HepG2 (cell line): Measurements from ENCODE around the gene CTCF. TPM values are rescaled to one million over a fixed set of nuclear protein-coding genes. Genes with fewer than 3 reads are reported as not detected.

Experiments used
- CBX5 ChIP-seq: sonication (generic); formaldehyde crosslinking; IDR thresholded peaks from 2 replicates; pipeline ENCODE4 v1.4.0; 2020; ENCODE audit warnings: missing genetic modification reagents, borderline replicate concordance
- HNF1B ChIP-seq: sonication (generic); formaldehyde crosslinking; IDR thresholded peaks from 2 replicates; pipeline ENCODE4 v1.5.1; 2020; ENCODE audit warnings: mild to moderate bottlenecking, moderate library complexity, missing genetic modification reagents
- KDM3A ChIP-seq: IDR thresholded peaks from 2 replicates; pipeline ENCODE4 v1.6.1; 2018; ENCODE audit warnings: low read depth, missing compliant biosample characterization
- MED8 ChIP-seq: sonication (generic); formaldehyde crosslinking; IDR thresholded peaks from 2 replicates; pipeline ENCODE4 v1.8.1; 2023; ENCODE audit warnings: mild to moderate bottlenecking, missing genetic modification reagents; ENCODE audit not compliant: insufficient replicate concordance
- MLX ChIP-seq: IDR thresholded peaks from 2 replicates; pipeline ENCODE4 v1.6.1; 2016
- RNF2 ChIP-seq: fragments of 450-650 bp; conservative IDR thresholded peaks from 2 replicates; pipeline ENCODE4 v1.6.1; 2016; ENCODE audit warnings: low read depth
- RORA ChIP-seq: sonication (generic); formaldehyde crosslinking; IDR thresholded peaks from 2 replicates; pipeline ENCODE4 v1.5.0; 2020; ENCODE audit warnings: mild to moderate bottlenecking, missing genetic modification reagents, moderate library complexity
- SIN3B ChIP-seq: fragments of 150-350 bp; IDR thresholded peaks from 2 replicates; pipeline ENCODE4 v1.6.1; 2014; ENCODE audit warnings: low read length
- SIX1 ChIP-seq: sonication (generic); formaldehyde crosslinking; IDR thresholded peaks from 2 replicates; pipeline ENCODE4 v1.4.0; 2020; ENCODE audit warnings: missing genetic modification reagents, borderline replicate concordance
- SKIL ChIP-seq: sonication (generic); formaldehyde crosslinking; IDR thresholded peaks from 2 replicates; pipeline ENCODE4 v1.8.0; 2022; ENCODE audit warnings: missing genetic modification reagents, mild to moderate bottlenecking, moderate library complexity, borderline replicate concordance
- SMAD3 ChIP-seq: sonication (generic); formaldehyde crosslinking; IDR thresholded peaks from 2 replicates; pipeline ENCODE4 v1.4.0; 2020; ENCODE audit warnings: missing genetic modification reagents
- SMC3 ChIP-seq: IDR thresholded peaks from 2 replicates; pipeline ENCODE4 v1.6.1; 2011; ENCODE audit warnings: low read length, improper control_type of control experiment
- SP1 ChIP-seq, 2 experiments: fragments of 450-650 bp in 1 of 2; sonication (generic) in 1 of 2; formaldehyde crosslinking in 1 of 2; IDR thresholded peaks; 2 replicates each; pipeline versions ENCODE4 v1.4.0 to v1.6.1; 2016 to 2020; ENCODE audit warnings: missing genetic modification reagents in 1 of 2
- TARDBP ChIP-seq: sonication (generic); formaldehyde crosslinking; IDR thresholded peaks from 2 replicates; pipeline ENCODE4 v1.8.0; 2022; ENCODE audit warnings: mild to moderate bottlenecking, missing genetic modification reagents
- TFE3 ChIP-seq: IDR thresholded peaks from 2 replicates; pipeline ENCODE4 v1.6.1; 2016
- THAP11 ChIP-seq: IDR thresholded peaks from 2 replicates; pipeline ENCODE4 v1.6.1; 2016; ENCODE audit warnings: missing biosample characterization, missing genetic modification reagents
- XRCC5 ChIP-seq: fragments of 200-400 bp; formaldehyde crosslinking; optimal IDR thresholded peaks from 2 replicates; pipeline ENCODE3; 2017; ENCODE audit warnings: mild to moderate bottlenecking, low read length
- ZFP36L2 ChIP-seq: sonication (generic); formaldehyde crosslinking; IDR thresholded peaks from 2 replicates; pipeline ENCODE4 v1.4.0; 2020; ENCODE audit warnings: missing genetic modification reagents
- ZNF256 ChIP-seq: sonication (generic); formaldehyde crosslinking; conservative IDR thresholded peaks from 2 replicates; pipeline ENCODE4 v1.4.0; 2020; ENCODE audit warnings: missing genetic modification reagents
- ZNF468 ChIP-seq: sonication (generic); formaldehyde crosslinking; IDR thresholded peaks from 2 replicates; pipeline ENCODE4 v1.8.0; 2022; ENCODE audit warnings: mild to moderate bottlenecking, moderate library complexity, missing genetic modification reagents
- ZNF598 ChIP-seq: sonication (generic); formaldehyde crosslinking; IDR thresholded peaks from 2 replicates; pipeline ENCODE4 v1.5.1; 2020; ENCODE audit warnings: mild to moderate bottlenecking, missing genetic modification reagents, borderline replicate concordance
- ZNF629 ChIP-seq: sonication (generic); formaldehyde crosslinking; conservative IDR thresholded peaks from 2 replicates; pipeline ENCODE4 v1.5.0; 2020; ENCODE audit warnings: missing genetic modification reagents
- ZNF724P ChIP-seq: sonication (generic); formaldehyde crosslinking; IDR thresholded peaks from 2 replicates; pipeline ENCODE4 v1.8.0; 2022; ENCODE audit warnings: missing genetic modification reagents, borderline replicate concordance
- ZNF788 ChIP-seq: sonication (generic); formaldehyde crosslinking; IDR thresholded peaks from 2 replicates; pipeline ENCODE4 v1.5.0; 2020; ENCODE audit warnings: mild to moderate bottlenecking, missing genetic modification reagents, borderline replicate concordance
- ZNF841 ChIP-seq: sonication (generic); formaldehyde crosslinking; IDR thresholded peaks from 2 replicates; pipeline ENCODE4 v1.8.1; 2023; ENCODE audit warnings: missing genetic modification reagents, borderline replicate concordance
- ZSCAN9 ChIP-seq: IDR thresholded peaks from 2 replicates; pipeline ENCODE4 v1.6.1; 2016; ENCODE audit warnings: borderline replicate concordance
- polyA plus RNA-seq, 8 experiments: library from polyadenylated mRNA; depleted of rRNA in 3 of 8; stranded (reverse) in 7 of 8; unstranded in 1 of 8; fragments of >200 nt; fragmentation: Illumina TruSeq in 4 of 8; extraction: Trizol in 4 of 8; gene quantifications; 2 replicates each; pipeline versions ENCODE4 v1.2.1 to v1.2.3, GENCODE V29; 2011 to 2016; ENCODE audit warnings: low read depth in 4 of 8, missing spikeins in 1 of 8, mixed read lengths in 1 of 8; ENCODE audit not compliant: insufficient read depth in 1 of 8
- total RNA-seq, 5 experiments: library from RNA; depleted of rRNA; stranded (reverse); fragments of >200 nt; fragmentation: Illumina TruSeq; extraction: Trizol; gene quantifications; 2 replicates each; pipeline ENCODE4 v1.2.3, GENCODE V29; 2016; ENCODE audit warnings: low read depth in 1 of 5

Gene CTCF
- total and polyA plus RNA-seq, 2 of the 13 experiments (the other 11 are each of a cell fraction or from before 2014, with no cell fraction given): 19.5 to 37.5 TPM

- no peak for TF ChIP-seq MLX
- TF ChIP-seq TARDBP: no peak
- TF ChIP-seq SIX1 (CRISPR knock-in tag): no peak
- TF ChIP-seq SMC3: peak; percentile 75
- TF ChIP-seq KDM3A (CRISPR knock-in tag): 0 out of 2 replicates have a peak, but pooled peaks have one; percentile 22
- TF ChIP-seq SP1 (IDR thresholded peaks at IDR 0.05): no peak
- peak; percentile 32; the same call in 1 of the 2 replicates for TF ChIP-seq SP1 (CRISPR knock-in tag; IDR thresholded peaks at IDR 0.05)
- TF ChIP-seq RORA (CRISPR knock-in tag): no peak
- no peak for TF ChIP-seq ZFP36L2 (CRISPR knock-in tag)
- no peak for TF ChIP-seq ZNF598
- TF ChIP-seq ZSCAN9 (CRISPR knock-in tag): no peak
- TF ChIP-seq HNF1B (CRISPR knock-in tag): peak; percentile 63
- 0 out of 2 replicates have a peak, but pooled peaks have one; percentile 37 for TF ChIP-seq SIN3B
- no peak for TF ChIP-seq SKIL
- peak; percentile 73 for TF ChIP-seq XRCC5
- TF ChIP-seq ZNF788: no peak
- TF ChIP-seq ZNF468 (CRISPR knock-in tag): no peak
- no peak for TF ChIP-seq MED8 (CRISPR knock-in tag)
- no peak for TF ChIP-seq ZNF724P
- no peak for TF ChIP-seq ZNF256 (CRISPR knock-in tag)
- no peak for TF ChIP-seq RNF2
- 0 out of 2 replicates have a peak, but pooled peaks have one; percentile 39 for TF ChIP-seq SMAD3 (CRISPR knock-in tag)
- TF ChIP-seq TFE3: no peak
- peak; percentile 78 for TF ChIP-seq THAP11 (CRISPR knock-in tag)
- no peak for TF ChIP-seq CBX5 (CRISPR knock-in tag)
- no peak for TF ChIP-seq ZNF629 (CRISPR knock-in tag)
- no peak for TF ChIP-seq ZNF841 (CRISPR knock-in tag)
These were observed 110.7 kb downstream of the CTCF start (continued) for GRCh38 chr16:67672739-67673662.
